CD4-positive, CD25-positive, alpha-beta regulatory T cell (primary cell): ENCODE measurements around the gene STK11IP. TPM values are rescaled to one million over a fixed set of nuclear protein-coding genes. Genes with fewer than 3 reads are reported as not detected.

Experiments used
- ATAC-seq, 2 donors: fragments of 150-1000 bp; cut with Tn5 transposase; one replicate each; pipeline ENCODE4 v1.10.0; 2021; ENCODE audit warnings: low read depth in 2 of 2, moderate number of reproducible peaks in 2 of 2, moderate library complexity in 1 of 2
- DNase-seq, 3 donors: peaks; one replicate each; pipeline versions ENCODE4 v3.0.0 to v3.0.0-alpha.2; 2012 to 2022; ENCODE audit warnings: mixed read lengths in 1 of 3
- H3K27ac ChIP-seq: one replicate; pipeline ENCODE4 v1.7.0; 2013; ENCODE audit warnings: mild to moderate bottlenecking, low read length; ENCODE audit not compliant: insufficient read depth, poor library complexity, severe bottlenecking
- H3K27me3 ChIP-seq: one replicate; pipeline ENCODE4 v1.7.0; 2013; ENCODE audit warnings: low read length; ENCODE audit not compliant: control insufficient read depth, insufficient read depth
- H3K36me3 ChIP-seq: one replicate; pipeline ENCODE4 v1.7.0; 2013; ENCODE audit warnings: mild to moderate bottlenecking, low read length, moderate library complexity; ENCODE audit not compliant: control insufficient read depth, insufficient read depth
- H3K4me1 ChIP-seq: 2 replicates; pipeline ENCODE4 v1.7.0; 2013; ENCODE audit warnings: mild to moderate bottlenecking, low read length; ENCODE audit not compliant: insufficient read depth, control insufficient read depth, poor library complexity, severe bottlenecking
- H3K4me3 ChIP-seq: one replicate; pipeline ENCODE4 v1.7.0; 2013; ENCODE audit warnings: low read depth, mild to moderate bottlenecking, low read length, moderate library complexity
- H3K9me3 ChIP-seq, 2 experiments: 1 replicate in 1 of 2; 2 replicates in 1 of 2; pipeline ENCODE4 v1.7.0; 2013; ENCODE audit warnings: low read length in 2 of 2, mild to moderate bottlenecking in 1 of 2, moderate library complexity in 1 of 2; ENCODE audit not compliant: control insufficient read depth in 2 of 2
- H3K27ac Mint-ChIP-seq, 3 donors: one replicate each; pipeline ENCODE4 v1.8.0; 2020 to 2022; ENCODE audit warnings: mild to moderate bottlenecking in 3 of 3, mixed read lengths in 3 of 3, moderate library complexity in 2 of 3
- H3K27me3 Mint-ChIP-seq: one replicate; pipeline ENCODE4 v1.8.0; 2022; ENCODE audit warnings: mild to moderate bottlenecking, mixed read lengths
- H3K36me3 Mint-ChIP-seq: one replicate; pipeline ENCODE4 v1.8.0; 2020; ENCODE audit warnings: mixed read lengths
- H3K4me1 Mint-ChIP-seq, 4 donors: one replicate each; pipeline ENCODE4 v1.8.0; 2020 to 2022; ENCODE audit warnings: mixed read lengths in 4 of 4, mild to moderate bottlenecking in 1 of 4
- H3K4me3 Mint-ChIP-seq, 4 donors: one replicate each; pipeline ENCODE4 v1.8.0; 2020 to 2022; ENCODE audit warnings: mild to moderate bottlenecking in 4 of 4, mixed read lengths in 4 of 4, moderate library complexity in 3 of 4
- H3K9me3 Mint-ChIP-seq, 7 donors: one replicate each; pipeline ENCODE4 v1.8.0; 2020 to 2022; ENCODE audit warnings: mixed read lengths in 7 of 7, mild to moderate bottlenecking in 3 of 7, moderate library complexity in 2 of 7
- polyA plus RNA-seq, 4 donors: library from polyadenylated mRNA; unstranded; fragments of 300-500 nt; fragmentation: Illumina TruSeq; gene quantifications; one replicate each; pipeline ENCODE4 v1.2.3, GENCODE V29; 2021
- total RNA-seq: library from RNA; stranded (reverse); gene quantifications from one replicate; pipeline ENCODE4 v1.2.3, GENCODE V29; 2022

Gene STK11IP
- total and polyA plus RNA-seq, 5 donors from 2014 or later, result 6.8 to 45.7 (median 8.7) TPM

DNA sequence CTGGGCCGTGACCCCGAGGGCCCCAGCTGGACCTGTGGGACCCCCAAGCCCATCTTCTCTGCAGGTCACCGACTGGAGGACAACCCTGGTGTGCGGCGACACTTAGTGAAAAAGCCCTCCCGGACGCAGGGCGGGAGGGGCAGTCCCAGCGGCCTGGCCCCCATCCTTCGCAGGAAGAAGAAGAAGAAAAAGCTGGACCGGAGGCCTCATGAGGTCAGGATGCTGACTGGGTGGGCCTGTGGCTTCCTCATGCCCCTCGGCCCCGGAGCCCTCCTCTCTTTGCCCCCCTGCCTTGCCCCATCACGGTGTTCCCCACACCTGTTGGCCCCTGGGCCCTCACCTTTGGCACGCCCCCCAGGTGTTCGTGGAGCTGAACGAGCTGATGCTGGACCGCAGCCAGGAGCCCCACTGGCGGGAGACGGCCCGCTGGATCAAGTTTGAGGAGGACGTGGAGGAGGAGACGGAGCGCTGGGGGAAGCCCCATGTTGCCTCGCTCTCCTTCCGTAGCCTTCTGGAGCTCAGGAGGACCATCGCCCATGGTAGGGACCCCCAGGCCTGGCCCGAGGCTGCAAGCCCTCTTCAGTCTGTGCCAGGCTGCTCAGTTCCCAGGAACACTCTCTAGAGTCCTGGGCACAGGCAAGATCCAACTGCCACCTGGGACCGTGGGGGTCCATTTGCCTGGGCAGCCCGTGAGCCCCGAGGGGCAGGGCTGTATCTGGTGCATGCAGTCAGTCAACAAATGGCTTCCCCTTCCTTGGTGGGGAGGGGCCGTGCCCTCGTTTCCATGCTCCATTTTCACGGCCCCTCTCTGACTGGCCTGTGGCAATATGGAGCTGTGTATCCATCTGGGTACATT is 34.5 kb downstream of the STK11IP start:
- Histone ChIP-seq H3K27ac (no peak overlapping the region), H3K27me3 (no peaks in the 10 kb centered on the region), H3K9me3 (no peaks in the 10 kb centered on the region), H3K36me3 (no peaks in the 10 kb centered on the region), H3K4me3 (no peak overlapping the region), H3K4me1 (peaks cover 5% of the 10 kb centered on the region)
- Mint-ChIP-seq H3K4me3 (no peak overlapping the region), H3K4me1 (no peaks in the 10 kb centered on the region), H3K27ac (no peak overlapping the region), H3K9me3 (peaks cover 0 to 3% (median 0%) of the 10 kb centered on the region in 7 donors), H3K27me3 (peaks cover under 1% of the 10 kb centered on the region), H3K36me3 (no peaks in the 10 kb centered on the region)
- ATAC-seq, result no peak
- no peak for DNase-seq

DNA sequence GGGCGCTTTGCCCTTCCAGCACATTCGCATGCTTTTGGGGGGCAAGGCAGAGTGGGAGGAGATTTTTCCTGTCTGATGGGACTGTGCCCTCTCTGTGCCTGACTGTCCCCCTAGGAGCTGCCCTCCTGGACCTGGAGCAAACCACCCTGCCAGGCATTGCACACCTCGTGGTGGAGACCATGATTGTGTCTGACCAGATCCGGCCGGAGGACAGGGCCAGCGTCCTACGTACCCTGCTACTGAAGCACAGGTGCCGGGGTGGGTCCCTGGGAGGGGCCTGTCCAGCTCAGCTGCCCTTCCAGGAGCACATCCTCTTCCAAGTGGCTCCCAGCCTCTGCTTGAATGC is 35.1 kb downstream of the STK11IP start:
- H3K36me3 Mint-ChIP-seq, result no peaks in the 10 kb centered on the region
- no peak overlapping the region for H3K4me3 Mint-ChIP-seq
- Histone ChIP-seq H3K36me3 (no peaks in the 10 kb centered on the region), H3K4me1 (peaks cover 4% of the 10 kb centered on the region), H3K27ac (no peak overlapping the region), H3K9me3 (no peaks in the 10 kb centered on the region), H3K4me3 (no peak overlapping the region), H3K27me3 (no peaks in the 10 kb centered on the region)
- DNase-seq, result no peak
- H3K27ac Mint-ChIP-seq, result no peak overlapping the region
- H3K4me1 Mint-ChIP-seq, result no peaks in the 10 kb centered on the region
- H3K27me3 Mint-ChIP-seq, result no peaks in the 10 kb centered on the region
- peaks cover 0 to 3% (median 0%) of the 10 kb centered on the region in 7 donors for H3K9me3 Mint-ChIP-seq
- no peak for ATAC-seq

DNA sequence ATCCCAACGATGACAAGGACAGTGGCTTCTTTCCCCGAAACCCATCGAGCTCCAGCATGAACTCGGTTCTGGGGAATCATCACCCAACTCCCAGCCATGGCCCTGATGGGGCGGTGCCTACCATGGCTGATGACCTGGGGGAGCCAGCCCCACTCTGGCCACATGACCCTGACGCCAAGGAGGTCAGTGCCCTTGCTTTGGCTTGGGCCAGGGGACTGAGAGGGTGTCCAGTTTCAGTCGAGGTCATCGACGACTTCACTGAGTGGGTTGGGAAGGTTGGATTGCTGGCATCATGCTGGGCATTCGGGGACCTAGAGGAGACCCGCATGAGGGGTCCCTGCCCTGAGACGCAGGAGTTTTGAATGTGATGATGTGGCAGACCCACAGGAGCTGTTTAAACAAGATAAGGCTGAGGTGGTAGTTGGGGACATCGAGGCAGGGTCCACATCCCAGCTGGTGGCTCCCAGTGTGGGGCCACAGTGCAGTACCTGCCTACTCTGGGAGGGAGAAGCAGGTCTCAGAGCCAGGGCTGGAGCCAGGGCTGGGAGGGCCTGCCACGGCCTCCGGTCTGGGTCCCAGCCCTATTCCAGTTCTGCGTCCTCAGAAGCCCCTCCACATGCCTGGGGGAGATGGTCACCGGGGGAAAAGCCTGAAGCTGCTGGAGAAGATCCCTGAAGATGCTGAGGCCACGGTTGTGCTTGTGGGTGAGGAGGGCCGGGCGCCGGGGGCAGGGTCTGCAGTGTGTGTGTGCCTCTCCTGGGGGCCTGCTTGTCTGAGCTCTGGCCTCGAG is 35.8 kb downstream of the STK11IP start:
- Mint-ChIP-seq H3K4me3 (no peak overlapping the region), H3K4me1 (no peaks in the 10 kb centered on the region), H3K36me3 (no peaks in the 10 kb centered on the region), H3K9me3 (peaks cover 0 to 3% (median 0%) of the 10 kb centered on the region in 7 donors), H3K27me3 (no peaks in the 10 kb centered on the region), H3K27ac (no peak overlapping the region)
- Histone ChIP-seq H3K36me3 (no peaks in the 10 kb centered on the region), H3K9me3 (no peaks in the 10 kb centered on the region), H3K4me1 (no peaks in the 10 kb centered on the region), H3K4me3 (no peak overlapping the region), H3K27ac (no peak overlapping the region), H3K27me3 (no peaks in the 10 kb centered on the region)
- DNase-seq (no peak), ATAC-seq (no peak)

DNA sequence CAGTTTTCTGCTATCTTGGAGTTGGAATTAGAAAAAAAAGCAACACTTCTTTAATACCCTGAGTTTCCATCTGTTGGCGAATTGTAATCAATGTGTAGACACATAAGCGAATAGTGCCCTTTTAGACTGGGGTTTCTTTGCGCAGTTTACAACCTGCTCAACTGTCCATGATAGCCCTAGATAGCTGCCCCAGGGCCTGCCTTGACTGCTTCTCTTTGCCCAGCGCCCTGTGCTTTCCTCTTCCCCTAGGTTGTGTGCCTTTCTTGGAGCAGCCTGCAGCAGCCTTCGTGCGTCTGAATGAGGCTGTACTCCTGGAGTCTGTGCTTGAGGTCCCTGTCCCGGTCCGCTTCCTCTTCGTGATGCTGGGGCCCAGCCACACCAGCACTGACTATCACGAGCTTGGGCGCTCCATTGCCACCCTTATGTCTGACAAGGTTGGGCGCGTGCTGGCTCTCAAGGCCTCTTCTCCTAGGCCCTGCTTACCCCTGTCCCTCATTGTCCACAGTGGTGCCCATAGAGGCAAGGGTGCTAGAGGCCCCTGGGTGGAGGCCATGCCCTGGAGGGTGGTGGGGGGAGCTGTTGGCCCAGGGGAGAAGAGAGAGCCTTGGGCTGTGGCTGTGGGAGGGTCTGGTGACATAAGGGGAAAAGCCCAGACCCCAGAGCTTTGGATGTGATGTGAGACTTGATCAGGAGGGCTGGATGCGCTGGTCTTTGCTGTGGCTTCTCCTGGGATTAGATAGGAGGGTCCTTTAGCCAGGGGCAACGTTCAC is 36.7 kb downstream of the STK11IP start:
- Histone ChIP-seq H3K36me3 (no peaks in the 10 kb centered on the region), H3K9me3 (no peaks in the 10 kb centered on the region), H3K4me3 (no peak overlapping the region), H3K27me3 (no peaks in the 10 kb centered on the region), H3K4me1 (no peaks in the 10 kb centered on the region), H3K27ac (no peak overlapping the region)
- Mint-ChIP-seq H3K4me1 (no peaks in the 10 kb centered on the region), H3K9me3 (peaks cover 0 to 4% (median 0%) of the 10 kb centered on the region in 7 donors), H3K4me3 (no peak overlapping the region), H3K36me3 (no peaks in the 10 kb centered on the region), H3K27me3 (no peaks in the 10 kb centered on the region), H3K27ac (no peak overlapping the region)
- no peak for DNase-seq
- no peak for ATAC-seq

DNA sequence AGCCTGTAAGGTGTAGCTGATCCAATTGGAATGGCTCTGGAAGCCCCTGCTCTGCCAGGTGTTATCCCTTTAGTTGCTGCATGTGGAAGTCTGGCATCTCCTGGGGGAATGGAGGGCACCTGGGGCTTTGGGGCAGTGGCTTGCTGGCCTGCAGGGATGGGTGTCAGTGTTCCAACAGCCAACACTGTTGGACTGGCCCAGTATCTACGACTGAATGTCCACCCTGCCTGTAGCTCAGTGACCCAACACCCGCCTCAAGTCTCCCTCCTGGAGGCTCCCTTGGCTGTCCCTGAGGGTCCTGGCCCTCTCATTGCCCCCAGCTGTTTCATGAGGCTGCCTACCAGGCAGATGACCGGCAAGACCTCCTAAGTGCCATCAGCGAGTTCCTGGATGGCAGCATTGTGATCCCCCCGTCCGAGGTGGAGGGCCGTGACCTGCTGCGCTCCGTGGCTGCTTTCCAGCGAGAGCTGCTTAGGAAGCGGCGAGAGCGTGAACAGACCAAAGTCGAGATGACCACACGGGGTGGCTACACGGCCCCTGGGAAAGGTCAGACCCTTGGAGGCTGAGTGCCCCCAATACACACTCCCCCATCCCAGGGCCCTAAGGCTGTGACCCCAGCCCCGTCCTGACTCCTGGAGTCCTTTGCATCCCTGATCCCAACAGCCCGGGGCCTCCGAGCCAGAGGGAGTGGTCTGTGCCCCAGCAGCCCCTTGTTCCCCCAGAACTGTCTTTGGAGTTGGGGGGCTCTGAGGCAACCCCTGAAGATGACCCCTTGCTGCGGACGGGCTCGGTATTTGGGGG is 37.5 kb downstream of the STK11IP start:
- Histone ChIP-seq H3K9me3 (no peaks in the 10 kb centered on the region), H3K4me3 (no peak overlapping the region), H3K36me3 (no peaks in the 10 kb centered on the region), H3K4me1 (no peaks in the 10 kb centered on the region), H3K27me3 (no peaks in the 10 kb centered on the region), H3K27ac (no peak overlapping the region)
- no peaks in the 10 kb centered on the region for H3K36me3 Mint-ChIP-seq
- no peaks in the 10 kb centered on the region for H3K4me1 Mint-ChIP-seq
- peaks cover 0 to 4% (median 0%) of the 10 kb centered on the region in 7 donors for H3K9me3 Mint-ChIP-seq
- H3K4me3 Mint-ChIP-seq, result no peak overlapping the region
- DNase-seq (no peak), ATAC-seq (no peak)
- H3K27me3 Mint-ChIP-seq, result no peaks in the 10 kb centered on the region
- no peak overlapping the region for H3K27ac Mint-ChIP-seq

DNA sequence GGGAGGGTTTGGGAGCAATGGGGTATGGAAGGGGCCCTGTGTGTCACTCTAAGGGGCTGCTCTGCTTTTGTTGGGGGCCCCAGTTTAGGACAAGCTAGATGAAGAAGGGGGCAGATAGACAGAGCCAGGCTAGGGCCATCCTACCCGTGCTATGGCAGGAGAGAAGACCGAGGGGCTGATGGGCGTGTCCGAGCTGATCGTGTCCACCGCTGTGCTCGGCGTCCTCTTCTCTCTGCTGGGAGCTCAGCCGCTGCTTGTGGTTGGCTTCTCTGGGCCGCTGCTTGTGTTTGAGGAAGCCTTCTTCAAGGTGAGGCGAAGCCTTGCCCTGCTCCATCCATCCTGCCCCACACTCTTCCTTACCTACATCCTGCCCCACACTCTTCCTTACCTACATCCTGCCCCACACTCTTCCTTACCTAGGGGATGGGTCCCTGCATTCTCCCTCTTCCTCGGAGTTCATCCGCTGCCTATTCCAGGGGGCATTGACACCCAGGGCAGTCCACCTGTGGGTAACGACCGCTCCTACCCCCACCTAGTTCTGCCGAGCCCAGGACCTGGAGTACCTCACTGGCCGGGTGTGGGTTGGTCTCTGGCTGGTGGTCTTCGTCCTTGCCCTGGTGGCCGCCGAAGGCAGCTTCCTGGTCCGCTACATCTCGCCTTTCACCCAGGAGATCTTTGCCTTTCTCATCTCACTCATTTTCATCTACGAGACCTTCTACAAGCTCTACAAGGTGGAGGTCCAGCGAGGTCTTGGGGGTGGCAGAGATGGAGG is 38.7 kb downstream of the STK11IP start:
- Histone ChIP-seq H3K27ac (no peak overlapping the region), H3K36me3 (no peaks in the 10 kb centered on the region), H3K4me1 (no peaks in the 10 kb centered on the region), H3K9me3 (no peaks in the 10 kb centered on the region), H3K4me3 (no peak overlapping the region), H3K27me3 (no peaks in the 10 kb centered on the region)
- Mint-ChIP-seq H3K9me3 (peaks cover 0 to 4% (median 0%) of the 10 kb centered on the region in 7 donors), H3K27ac (no peak overlapping the region), H3K4me1 (peaks cover 0 to under 1% (median 0%) of the 10 kb centered on the region in 4 donors), H3K4me3 (no peak overlapping the region), H3K27me3 (no peaks in the 10 kb centered on the region), H3K36me3 (no peaks in the 10 kb centered on the region)
- DNase-seq (no peak), ATAC-seq (no peak)
